Neural crest cell (in vitro differentiated cells): ENCODE measurements around the gene CRTC1. TPM values are rescaled to one million over a fixed set of nuclear protein-coding genes. Genes with fewer than 3 reads are reported as not detected.
A peak's percentile ranks its signal among the peaks of the same experiment; 100 is the strongest.

Source experiments
- DNase-seq: peaks from one replicate; pipeline ENCODE4 v3.0.0; 2021; ENCODE audit warnings: low read depth, mixed read lengths, low spot score
- H3K27ac Mint-ChIP-seq: one replicate; pipeline ENCODE4 v1.8.0; 2021; ENCODE audit warnings: mild to moderate bottlenecking, mixed read lengths; ENCODE audit not compliant: unreplicated experiment
- H3K27me3 Mint-ChIP-seq: 2 replicates; pipeline ENCODE4 v1.8.0; 2021; ENCODE audit warnings: low read depth, mild to moderate bottlenecking, mixed read lengths
- H3K36me3 Mint-ChIP-seq: 2 replicates; pipeline ENCODE4 v1.8.0; 2021; ENCODE audit warnings: low read depth, mild to moderate bottlenecking, mixed read lengths
- H3K4me1 Mint-ChIP-seq: 2 replicates; pipeline ENCODE4 v1.8.0; 2021; ENCODE audit warnings: mixed read lengths
- H3K4me3 Mint-ChIP-seq: one replicate; pipeline ENCODE4 v1.8.0; 2021; ENCODE audit warnings: mild to moderate bottlenecking, mixed read lengths
- H3K9me3 Mint-ChIP-seq: 2 replicates; pipeline ENCODE4 v1.8.0; 2021; ENCODE audit warnings: mixed read lengths
- CTCF ChIP-seq: fragments of 200-600 bp; sonication (generic); conservative IDR thresholded peaks from 2 replicates; pipeline ENCODE4 v1.5.0; 2021; ENCODE audit warnings: antibody characterized with exemption, mild to moderate bottlenecking
- total RNA-seq: library from RNA; stranded (reverse); gene quantifications from 2 replicates; pipeline ENCODE4 v1.2.1, GENCODE V29; 2021

The CRTC1 gene
- total RNA-seq, 1 donor from 2014 or later = 24.1 TPM

GRCh38 chr19:18769989-18770528 is 86.6 kb downstream of the CRTC1 start:
- no peak for TF ChIP-seq CTCF
- H3K27me3 Mint-ChIP-seq = peaks cover 17% of the 10 kb centered on the region
- DNase-seq = no peak
- no peak overlapping the region for H3K4me3 Mint-ChIP-seq
- no peaks in the 10 kb centered on the region for H3K36me3 Mint-ChIP-seq
- no peak overlapping the region for H3K27ac Mint-ChIP-seq
- H3K9me3 Mint-ChIP-seq = no peaks in the 10 kb centered on the region
- no peaks in the 10 kb centered on the region for H3K4me1 Mint-ChIP-seq

- H3K4me3 Mint-ChIP-seq = no peak overlapping the region
- TF ChIP-seq CTCF = no peak
- H3K27me3 Mint-ChIP-seq = peaks cover 17% of the 10 kb centered on the region
- no peaks in the 10 kb centered on the region for H3K4me1 Mint-ChIP-seq
- no peaks in the 10 kb centered on the region for H3K36me3 Mint-ChIP-seq
- no peak overlapping the region for H3K27ac Mint-ChIP-seq
- no peaks in the 10 kb centered on the region for H3K9me3 Mint-ChIP-seq
- DNase-seq = no peak
Measured at GRCh38 chr19:18770663-18771327, 87.3 kb downstream of the CRTC1 start.

- peak; percentile 45 for TF ChIP-seq CTCF
- Mint-ChIP-seq H3K9me3 (no peaks in the 10 kb centered on the region), H3K36me3 (no peaks in the 10 kb centered on the region), H3K4me1 (no peaks in the 10 kb centered on the region), H3K4me3 (peak overlapping the region; percentile 56), H3K27ac (no peak overlapping the region), H3K27me3 (peaks cover 24% of the 10 kb centered on the region)
- no peak for DNase-seq
Measured at GRCh38 chr19:18771328-18772242, 88.1 kb downstream of the CRTC1 start.

- H3K4me3 Mint-ChIP-seq = peak overlapping the region; percentile 35
Measured at GRCh38 chr19:18772620-18773587, 89.4 kb downstream of the CRTC1 start.

More at GRCh38 chr19:18772620-18773587, 89.4 kb downstream of the CRTC1 start:
- no peak for DNase-seq
- no peak for TF ChIP-seq CTCF
- Mint-ChIP-seq H3K4me1 (no peaks in the 10 kb centered on the region), H3K36me3 (no peaks in the 10 kb centered on the region), H3K9me3 (no peaks in the 10 kb centered on the region), H3K27me3 (peaks cover 34% of the 10 kb centered on the region), H3K27ac (no peak overlapping the region)
